Testis (tissue), 3 donors: ENCODE measurements around the gene SHQ1. TPM values are rescaled to one million over a fixed set of nuclear protein-coding genes. Genes with fewer than 3 reads are reported as not detected.

ENCODE experiments used
- DNase-seq: peaks from one replicate; pipeline ENCODE4 v3.0.0-alpha.2; 2019
- H3K27ac ChIP-seq, 2 donors: fragments of 200-600 bp; sonication (generic); one replicate each; pipeline ENCODE4 v1.5.1; 2019
- H3K27me3 ChIP-seq: fragments of 200-600 bp; sonication (generic); one replicate; pipeline ENCODE4 v1.5.1; 2019
- H3K36me3 ChIP-seq: fragments of 200-600 bp; sonication (generic); one replicate; pipeline ENCODE4 v1.5.1; 2017; ENCODE audit warnings: low read depth; ENCODE audit errors: missing control alignments
- H3K4me1 ChIP-seq: fragments of 200-600 bp; sonication (generic); one replicate; pipeline ENCODE4 v1.5.1; 2019
- H3K4me3 ChIP-seq, 2 donors: fragments of 200-600 bp; sonication (generic); one replicate each; pipeline ENCODE4 v1.5.1; 2017 to 2019
- H3K9me3 ChIP-seq: fragments of 200-600 bp; sonication (generic); one replicate; pipeline ENCODE4 v1.5.1; 2017
- CTCF ChIP-seq, 3 experiments: fragments of 450-650 bp in 2 of 3; fragments of 200-600 bp in 1 of 3; sonication (generic) in 1 of 3; IDR thresholded peaks; one replicate each; pipeline ENCODE4 v1.5.1; 2016 to 2019; ENCODE audit warnings: antibody characterized with exemption in 3 of 3, mild to moderate bottlenecking in 2 of 3, moderate library complexity in 1 of 3
- POLR2A ChIP-seq: fragments of 450-650 bp; IDR thresholded peaks from one replicate; pipeline ENCODE4 v1.6.1; 2017; ENCODE audit warnings: antibody characterized with exemption, mild to moderate bottlenecking, moderate library complexity
- WGBS, 2 donors: methylation state at CpG; one replicate each; pipeline ENCODE4 v1.1.5; 2018; 5-methylcytosine and 5-hydroxymethylcytosine counted together
- intact Hi-C: fragments of 100-400 bp; cut with DNase I; formaldehyde crosslinking; loops from one replicate; pipeline ENCODE4 v1.15.1; 2023; ENCODE audit warnings: low total_unique reads
- polyA plus RNA-seq: library from polyadenylated mRNA; stranded (reverse); fragments of 350-450 nt; fragmentation: Illumina TruSeq; extraction: RNeasy Lipid Tissue Mini Kit (QIAGEN cat#74804); gene quantifications from one replicate; pipeline ENCODE4 v1.2.3, GENCODE V29; 2014; ENCODE audit warnings: low read depth, low replicate concordance; ENCODE audit not compliant: insufficient read depth
- total RNA-seq, 2 donors: library from RNA; depleted of rRNA; stranded (reverse); fragments of >200 nt; gene quantifications; one replicate each; pipeline ENCODE4 v1.2.3, GENCODE V29; 2016

The SHQ1 gene
- total and polyA plus RNA-seq, 3 donors from 2014 or later: 20.1 to 26.9 (median 21.2) TPM

DNA sequence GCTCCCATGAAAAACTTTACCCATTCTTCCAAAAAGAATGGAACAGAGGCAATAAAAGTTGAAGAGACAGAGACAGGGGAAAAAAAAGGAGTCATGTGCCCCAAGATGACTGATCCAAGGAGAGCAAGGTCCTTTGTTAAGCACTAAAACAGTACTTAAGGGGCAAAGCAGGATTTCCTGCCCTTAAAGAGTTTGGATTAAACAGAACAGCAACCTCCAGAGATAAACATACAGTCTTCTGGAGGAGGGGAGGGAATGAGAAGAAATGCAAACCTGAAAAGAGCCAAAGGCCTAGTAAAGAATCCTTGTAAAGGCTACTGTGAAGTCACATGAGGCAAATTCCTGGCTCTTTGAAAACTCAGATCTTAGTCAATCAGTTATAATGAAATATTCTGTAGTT lies 38.2 kb downstream of the SHQ1 start:
- intact Hi-C loops: no loop called here
- TF ChIP-seq CTCF (IDR thresholded peaks at IDR 0.05) (no peak), POLR2A (no peak)
- H3K9me3 ChIP-seq: no peaks in the 10 kb centered on the region
- peaks cover 3% of the 10 kb centered on the region for H3K4me1 ChIP-seq
- no peaks in the 10 kb centered on the region for H3K36me3 ChIP-seq
- H3K4me3 ChIP-seq: no peak overlapping the region
- no peaks in the 10 kb centered on the region for H3K27me3 ChIP-seq
- no peak overlapping the region for H3K27ac ChIP-seq
- DNase-seq: no peak

DNA sequence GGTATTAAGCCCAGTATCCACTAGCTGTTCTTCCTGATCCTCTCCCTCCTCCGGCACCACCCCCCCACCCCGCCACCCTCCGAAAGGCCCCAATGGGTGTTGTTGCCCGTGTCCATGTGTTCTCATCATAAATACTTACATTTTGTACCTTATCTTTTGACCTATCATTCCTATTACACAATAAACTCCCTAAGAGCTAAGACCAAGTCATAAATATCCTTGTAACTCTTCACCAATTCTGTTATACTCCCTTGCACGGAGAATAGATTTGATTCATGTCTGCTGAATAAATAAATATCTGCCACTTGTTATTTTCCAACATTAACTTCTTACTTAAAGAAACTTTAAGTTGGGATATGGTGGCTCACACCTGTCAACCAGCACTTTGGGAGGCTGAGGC lies 43.9 kb downstream of the SHQ1 start:
- 85 to 92% methylated on average over 5 of the region's 5 CpGs for WGBS, 2 donors

GRCh38 chr3:72803573-72803972 lies 44.7 kb downstream of the SHQ1 start:
- no peak for DNase-seq
- Histone ChIP-seq H3K36me3 (no peaks in the 10 kb centered on the region), H3K4me1 (peaks cover 3% of the 10 kb centered on the region), H3K27me3 (no peaks in the 10 kb centered on the region), H3K27ac (no peak overlapping the region), H3K9me3 (no peaks in the 10 kb centered on the region), H3K4me3 (no peak overlapping the region)
- intact Hi-C loops: no loop called here
- 93% methylated on average over 3 of the region's 3 CpGs for WGBS, 2 donors
- TF ChIP-seq CTCF (IDR thresholded peaks at IDR 0.05) (no peak), POLR2A (no peak)

More for the DNA sequence above, 43.9 kb downstream of the SHQ1 start:
- Histone ChIP-seq H3K27me3 (no peaks in the 10 kb centered on the region), H3K9me3 (no peaks in the 10 kb centered on the region), H3K4me3 (no peak overlapping the region), H3K27ac (no peak overlapping the region), H3K4me1 (peaks cover 3% of the 10 kb centered on the region), H3K36me3 (no peaks in the 10 kb centered on the region)
- DNase-seq: no peak
- no peak for TF ChIP-seq POLR2A
- no peak for TF ChIP-seq CTCF (IDR thresholded peaks at IDR 0.05)
- intact Hi-C loops: no loop called here

GRCh38 chr3:72802001-72802400 lies 46.2 kb downstream of the SHQ1 start:
- intact Hi-C loops: no loop called here
- Histone ChIP-seq H3K4me1 (peaks cover 3% of the 10 kb centered on the region), H3K9me3 (no peaks in the 10 kb centered on the region), H3K27me3 (no peaks in the 10 kb centered on the region), H3K4me3 (no peak overlapping the region), H3K36me3 (no peaks in the 10 kb centered on the region), H3K27ac (no peak overlapping the region)
- 89 to 98% methylated on average over 5 of the region's 5 CpGs for WGBS, 2 donors
- no peak for DNase-seq
- no peak for TF ChIP-seq POLR2A
- no peak for TF ChIP-seq CTCF (IDR thresholded peaks at IDR 0.05)

DNA sequence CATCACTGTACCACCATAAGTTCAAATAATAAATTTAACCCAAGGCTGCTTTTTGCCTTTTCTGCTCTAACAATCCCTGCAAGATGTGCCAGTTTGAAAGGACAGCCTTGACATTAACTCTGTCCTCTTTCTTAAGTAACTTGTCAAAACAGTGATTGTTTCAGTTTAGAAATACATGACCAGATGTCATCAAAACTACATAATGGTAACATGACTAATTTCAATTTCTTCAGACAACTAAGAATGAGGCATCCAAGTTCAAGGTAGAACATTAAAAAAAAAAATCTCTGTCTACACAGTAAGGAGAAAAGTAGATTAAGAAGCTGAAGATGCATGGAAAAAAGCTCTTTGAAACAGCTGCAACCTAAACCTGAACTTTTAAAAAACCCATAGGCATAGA lies 47.4 kb downstream of the SHQ1 start:
- no peak for DNase-seq
- intact Hi-C loops: no loop called here
- H3K27me3 ChIP-seq: no peaks in the 10 kb centered on the region
- H3K27ac ChIP-seq: no peak overlapping the region
- TF ChIP-seq POLR2A: no peak
- H3K4me1 ChIP-seq: no peaks in the 10 kb centered on the region
- H3K4me3 ChIP-seq: no peak overlapping the region
- no peaks in the 10 kb centered on the region for H3K36me3 ChIP-seq
- H3K9me3 ChIP-seq: no peaks in the 10 kb centered on the region
